Astrocyte of the spinal cord (primary cell): ENCODE data around the gene MSI2.

ENCODE experiments used
- DNase-seq: peaks from one replicate; pipeline ENCODE4 v3.0.0; 2011; ENCODE audit warnings: low read depth, low spot score
- H3K4me3 ChIP-seq: 2 replicates; pipeline ENCODE4 v1.5.1; 2011; ENCODE audit warnings: low read depth, mild to moderate bottlenecking, low read length, moderate library complexity
- in situ Hi-C: cut with HindIII; loops from 2 replicates; pipeline ENCODE4 v1.10.0; 2017; ENCODE audit warnings: low sequenced_read_pairs
- TF ChIP-seq, protein P1 (sequence below): IDR thresholded peaks from 2 replicates; pipeline ENCODE4 v1.5.1; 2012; ENCODE audit warnings: low read depth, mild to moderate bottlenecking, low read length, inconsistent platforms

MSI2 gene

DNA sequence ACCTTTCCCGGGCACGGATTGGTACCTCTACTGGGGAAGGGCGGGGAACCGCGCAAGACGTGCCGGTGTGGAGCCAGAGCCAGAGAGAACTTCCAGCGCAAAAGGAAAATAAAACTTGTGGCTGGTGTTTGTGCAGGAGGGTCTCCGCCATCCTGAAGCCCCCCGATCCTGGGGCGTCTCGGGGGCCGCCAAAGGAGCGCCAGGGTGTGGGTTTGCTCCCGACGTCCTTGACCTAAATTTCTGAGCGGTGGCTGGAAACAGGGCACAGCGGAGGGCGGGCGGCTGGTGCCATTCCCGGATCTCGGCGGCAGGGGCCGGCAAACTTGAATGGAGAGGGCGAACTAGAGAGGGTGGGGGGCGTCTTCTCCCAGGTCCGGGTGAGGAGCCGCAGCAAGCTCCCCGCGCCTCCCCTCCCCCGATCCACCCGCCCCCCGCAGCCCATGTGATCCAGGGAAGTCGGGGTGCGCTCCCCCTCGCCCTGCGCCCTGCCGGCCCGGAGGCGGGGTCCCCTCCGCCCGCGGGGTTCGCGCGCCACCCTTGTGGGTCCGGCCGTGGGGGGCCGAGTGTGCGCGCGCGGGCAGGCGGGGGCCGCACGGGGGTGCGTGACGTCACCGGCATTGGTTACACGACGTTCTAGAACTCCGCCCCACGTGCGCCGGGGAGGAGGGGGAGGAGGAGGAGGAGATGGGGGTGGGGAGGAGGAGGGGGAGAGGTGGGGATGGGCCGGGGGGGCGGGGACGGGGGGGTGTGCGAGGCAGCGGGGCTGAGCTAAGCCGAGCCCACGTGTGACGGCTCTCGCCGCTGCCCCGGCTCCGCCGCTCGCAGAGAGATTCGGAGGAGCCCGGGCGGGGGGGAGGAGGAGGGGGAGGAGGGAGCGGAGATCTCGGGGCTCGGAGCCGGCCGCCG lies at the start of gene MSI2:
MSI2 (plus strand) TSS at position 748 of the 906 bp plus-strand sequence. CDS start 220 bp downstream, outside the sequence.
- TF ChIP-seq, protein P1, sequence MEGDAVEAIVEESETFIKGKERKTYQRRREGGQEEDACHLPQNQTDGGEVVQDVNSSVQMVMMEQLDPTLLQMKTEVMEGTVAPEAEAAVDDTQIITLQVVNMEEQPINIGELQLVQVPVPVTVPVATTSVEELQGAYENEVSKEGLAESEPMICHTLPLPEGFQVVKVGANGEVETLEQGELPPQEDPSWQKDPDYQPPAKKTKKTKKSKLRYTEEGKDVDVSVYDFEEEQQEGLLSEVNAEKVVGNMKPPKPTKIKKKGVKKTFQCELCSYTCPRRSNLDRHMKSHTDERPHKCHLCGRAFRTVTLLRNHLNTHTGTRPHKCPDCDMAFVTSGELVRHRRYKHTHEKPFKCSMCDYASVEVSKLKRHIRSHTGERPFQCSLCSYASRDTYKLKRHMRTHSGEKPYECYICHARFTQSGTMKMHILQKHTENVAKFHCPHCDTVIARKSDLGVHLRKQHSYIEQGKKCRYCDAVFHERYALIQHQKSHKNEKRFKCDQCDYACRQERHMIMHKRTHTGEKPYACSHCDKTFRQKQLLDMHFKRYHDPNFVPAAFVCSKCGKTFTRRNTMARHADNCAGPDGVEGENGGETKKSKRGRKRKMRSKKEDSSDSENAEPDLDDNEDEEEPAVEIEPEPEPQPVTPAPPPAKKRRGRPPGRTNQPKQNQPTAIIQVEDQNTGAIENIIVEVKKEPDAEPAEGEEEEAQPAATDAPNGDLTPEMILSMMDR: no peak
- in situ Hi-C loops: no loop called here
- peak; percentile 85 for DNase-seq
- peak within 1 kb of the TSS; percentile 80 for H3K4me3 ChIP-seq

DNA sequence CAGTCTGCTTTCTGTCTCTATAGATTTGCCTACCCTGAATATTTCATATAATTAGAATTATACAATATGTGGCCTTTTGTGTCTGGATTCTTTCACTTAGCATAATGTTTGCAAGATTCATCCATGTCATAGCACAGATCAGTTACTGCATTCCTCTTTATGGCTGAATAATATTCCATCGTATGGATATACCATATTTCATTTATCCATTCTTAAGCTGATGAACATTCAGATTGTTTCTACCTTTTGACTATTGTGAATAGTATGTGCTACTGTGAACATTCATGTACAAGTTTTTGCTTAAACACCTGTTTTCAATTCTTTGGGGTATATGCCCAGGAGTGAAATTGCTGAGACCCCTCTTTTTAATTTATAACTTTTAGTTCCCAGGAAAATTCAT lies 49.4 kb upstream of the MSI2 start:
- DNase-seq: no peak
- in situ Hi-C loops: no loop called here
- TF ChIP-seq, protein P1: no peak
- no peak overlapping the region for H3K4me3 ChIP-seq

- TF ChIP-seq, protein P1: no peak
- in situ Hi-C loops: no loop called here
- DNase-seq: no peak
- no peak overlapping the region for H3K4me3 ChIP-seq
These were observed 48.9 kb upstream of the MSI2 start for GRCh38 chr17:57207396-57207795.

- DNase-seq: peak; percentile 14
- TF ChIP-seq, protein P1: no peak
- no peak overlapping the region for H3K4me3 ChIP-seq
- in situ Hi-C loops: no loop called here
These were observed 46.1 kb upstream of the MSI2 start for GRCh38 chr17:57210224-57210553.

DNA sequence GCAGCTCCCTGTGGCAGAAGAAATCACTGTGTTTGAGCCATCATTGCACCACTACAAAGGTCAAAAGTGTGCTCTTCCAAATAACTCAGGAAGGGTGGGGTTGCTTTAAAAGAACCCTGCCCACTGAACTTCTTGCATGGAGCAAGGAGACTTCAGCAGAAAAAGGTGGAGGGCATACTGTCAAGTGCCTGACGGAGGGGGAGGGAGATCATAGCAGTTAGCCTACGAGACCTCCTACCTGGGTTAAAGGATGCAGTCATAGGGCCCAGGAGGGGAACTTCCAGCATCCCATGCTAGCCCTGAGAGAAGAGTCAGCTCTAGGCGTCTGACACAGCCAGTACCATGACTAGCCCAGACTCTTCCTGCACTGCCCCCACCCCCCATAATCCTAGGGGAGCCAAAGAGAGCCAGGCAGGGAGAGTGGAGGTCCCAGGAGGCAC lies 45.3 kb upstream of the MSI2 start:
- no peak for DNase-seq
- no peak overlapping the region for H3K4me3 ChIP-seq
- in situ Hi-C loops: no loop called here
- TF ChIP-seq, protein P1: no peak

DNA sequence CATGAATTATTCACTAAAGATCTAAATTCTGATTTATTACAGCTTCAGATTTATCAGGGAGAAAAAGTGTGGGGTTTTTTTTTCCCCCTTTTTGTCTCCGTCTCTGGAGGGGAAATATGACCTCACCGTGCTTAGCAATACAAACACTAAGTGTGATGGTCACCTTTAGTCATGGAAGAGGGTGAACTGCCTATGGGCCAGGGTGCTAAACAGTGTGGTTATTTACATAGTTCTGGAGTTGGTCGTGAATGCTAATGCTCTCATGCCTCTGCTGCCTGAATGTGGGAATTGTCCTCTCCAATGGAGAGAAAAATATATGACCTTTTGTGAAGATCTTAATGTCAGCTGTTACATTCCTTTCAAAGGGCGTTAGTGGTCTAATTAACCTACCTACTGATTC lies 44.8 kb upstream of the MSI2 start:
- TF ChIP-seq, protein P1: no peak
- no peak overlapping the region for H3K4me3 ChIP-seq
- DNase-seq: peak; percentile 29
- in situ Hi-C loops: no loop called here
